GM19351 (cell line): ENCODE results near the gene SAMD8.

ENCODE experiments used
- ATAC-seq: cut with Tn5 transposase; IDR thresholded peaks from one replicate; pipeline ENCODE4 v1.9.1; 2021; ENCODE audit warnings: mild to moderate bottlenecking, moderate library complexity; ENCODE audit not compliant: unreplicated experiment

The SAMD8 gene

GRCh38 chr10:75111365-75111906, at the start of gene SAMD8:
SAMD8 (plus strand) TSS chr10:75111656; CDS start chr10:75150529, 38,873 bp downstream.
- peak; percentile 72 for ATAC-seq

DNA sequence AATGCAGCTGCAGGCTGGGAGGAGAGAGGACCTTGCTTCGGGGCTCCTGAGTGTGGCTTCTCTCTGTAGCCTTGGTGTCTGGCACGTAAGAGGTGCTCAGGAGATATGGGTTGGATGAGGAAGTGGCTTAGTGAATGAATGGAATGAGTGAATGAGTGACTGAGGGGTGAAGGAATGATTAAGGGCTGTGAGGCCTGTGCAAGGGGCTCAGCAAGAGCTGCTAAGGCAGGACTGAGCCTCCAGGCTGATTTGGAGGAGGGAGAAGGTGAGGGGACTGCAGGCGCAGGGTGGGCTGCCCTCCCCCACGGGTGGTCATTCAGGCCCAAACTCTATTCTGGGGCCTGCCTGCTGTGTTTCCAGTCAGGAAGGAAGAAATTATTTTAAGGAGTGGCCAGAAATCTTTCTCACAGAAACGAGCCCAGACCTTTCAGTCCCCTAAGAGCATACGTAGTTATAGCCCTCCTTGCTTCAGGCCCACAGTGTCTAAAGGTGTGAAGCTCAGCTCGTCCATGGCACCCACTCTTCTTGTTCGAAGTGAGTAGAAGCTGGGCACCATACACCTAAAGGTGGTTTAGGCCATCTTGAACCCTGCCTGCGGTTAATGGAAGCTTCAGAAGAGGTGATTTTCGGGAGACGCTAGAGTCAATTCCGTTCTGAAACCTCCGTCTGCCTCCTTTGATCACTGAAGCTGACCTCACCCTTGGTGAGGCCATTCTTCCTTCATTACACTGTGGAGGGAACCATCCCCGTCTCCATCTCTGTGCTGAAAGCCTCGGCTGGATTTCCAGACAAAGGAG, 49.5 kb upstream of the SAMD8 start:
- ATAC-seq: no peak

- no peak for ATAC-seq
Measured at GRCh38 chr10:75062506-75063299, 48.8 kb upstream of the SAMD8 start.

DNA sequence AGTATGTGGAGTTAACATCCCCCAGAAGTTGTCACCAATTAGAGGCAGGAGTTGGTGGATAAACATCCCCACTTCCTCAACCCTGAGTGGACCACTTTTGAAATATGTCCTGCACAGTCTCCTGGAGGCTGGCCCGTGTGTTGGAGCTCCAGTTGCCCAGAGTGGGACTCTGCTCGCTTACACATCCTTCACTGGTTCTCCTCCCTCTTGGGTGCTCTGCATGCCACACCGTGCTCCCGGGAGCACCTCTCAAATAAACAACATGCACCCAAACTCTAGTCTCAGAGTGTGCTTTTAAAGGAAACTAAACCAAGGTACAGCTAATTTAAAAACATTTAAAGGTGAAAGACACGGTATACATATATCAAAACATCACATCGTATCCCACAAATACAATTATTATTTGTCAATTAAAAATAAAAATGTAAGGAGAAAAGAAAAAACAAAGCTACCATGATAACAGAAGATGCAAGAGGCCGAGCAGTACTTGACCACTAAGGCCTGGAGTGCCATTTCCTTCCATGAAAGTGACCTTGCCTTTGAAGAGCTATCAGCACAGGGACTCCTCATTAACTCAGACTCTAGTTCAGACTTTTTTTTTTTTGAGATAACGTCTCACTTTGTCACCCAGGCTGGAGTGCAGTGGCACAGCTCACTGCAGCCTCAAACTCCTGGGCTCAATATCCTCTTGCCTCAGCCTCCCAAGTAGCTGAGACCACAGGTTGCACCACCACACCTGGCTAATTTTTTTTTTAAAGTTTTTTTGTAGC, 47.8 kb upstream of the SAMD8 start:
- ATAC-seq: no peak

DNA sequence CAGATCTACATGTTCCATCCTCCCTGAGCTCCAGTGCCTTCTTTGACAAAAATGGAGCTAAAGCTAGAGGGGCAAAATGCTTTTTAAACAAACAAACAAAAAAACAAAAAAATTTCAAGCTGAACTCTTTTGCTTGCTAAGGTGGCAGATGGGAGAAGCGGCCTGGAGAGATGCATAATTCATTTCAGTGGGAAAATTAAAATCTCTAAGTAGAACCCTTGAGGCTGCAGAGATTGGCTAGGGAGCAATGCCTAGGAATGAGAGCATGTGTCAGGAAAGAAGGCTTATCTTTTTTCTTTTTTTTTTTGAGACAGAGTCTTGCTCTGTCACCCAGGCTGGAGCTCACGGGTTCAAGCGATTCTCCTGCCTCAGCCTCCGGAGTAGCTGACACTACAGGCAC, 46.4 kb upstream of the SAMD8 start:
- no peak for ATAC-seq

GRCh38 chr10:75066271-75066670, 45.2 kb upstream of the SAMD8 start:
- no peak for ATAC-seq

- ATAC-seq: no peak
Measured at GRCh38 chr10:75067272-75067671, 44.2 kb upstream of the SAMD8 start.

DNA sequence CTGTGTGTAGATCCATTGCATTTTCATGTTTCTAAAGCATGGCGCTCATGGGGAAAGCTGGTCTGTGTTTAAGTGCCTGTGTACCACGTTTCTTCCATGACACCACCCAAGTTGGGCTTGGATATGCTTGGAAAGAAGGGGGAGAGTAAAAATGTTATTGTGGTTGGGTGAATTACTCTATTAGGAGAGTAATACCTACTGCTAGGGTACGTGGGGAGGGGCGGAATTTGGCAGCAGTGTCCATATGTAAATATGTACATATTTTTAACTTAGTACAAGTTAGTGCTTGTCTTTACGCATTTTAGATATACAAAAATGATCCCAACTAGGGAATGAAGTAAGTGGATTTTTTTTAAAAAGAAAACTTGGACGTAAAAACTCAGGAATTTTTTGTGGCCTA, 42.9 kb upstream of the SAMD8 start:
- ATAC-seq: no peak

DNA sequence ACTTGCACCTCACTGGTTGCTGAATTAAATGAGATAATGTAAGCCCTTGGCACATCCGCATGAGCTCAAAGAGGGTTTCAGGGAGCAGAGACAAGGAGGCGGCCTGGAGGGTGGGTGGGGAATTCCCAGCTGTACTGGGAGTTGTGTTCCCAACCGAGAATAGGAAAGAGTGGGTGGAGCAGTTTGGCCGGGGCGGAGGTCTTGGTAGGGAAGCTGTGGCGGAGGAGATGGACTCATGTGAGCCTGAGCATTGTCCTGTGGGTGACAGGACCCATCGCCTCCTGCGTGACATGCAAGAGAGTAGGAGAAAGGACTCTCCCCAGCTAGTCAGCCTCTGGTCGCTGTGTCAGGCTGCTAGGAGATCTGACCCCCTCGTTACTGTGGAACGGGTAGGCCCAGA, 41.0 kb upstream of the SAMD8 start:
- ATAC-seq: no peak

GRCh38 chr10:75070961-75071428, 40.5 kb upstream of the SAMD8 start:
- no peak for ATAC-seq

GRCh38 chr10:75071756-75072155, 39.7 kb upstream of the SAMD8 start:
- ATAC-seq: no peak

- no peak for ATAC-seq
Measured at GRCh38 chr10:75072727-75073126, 38.7 kb upstream of the SAMD8 start.

DNA sequence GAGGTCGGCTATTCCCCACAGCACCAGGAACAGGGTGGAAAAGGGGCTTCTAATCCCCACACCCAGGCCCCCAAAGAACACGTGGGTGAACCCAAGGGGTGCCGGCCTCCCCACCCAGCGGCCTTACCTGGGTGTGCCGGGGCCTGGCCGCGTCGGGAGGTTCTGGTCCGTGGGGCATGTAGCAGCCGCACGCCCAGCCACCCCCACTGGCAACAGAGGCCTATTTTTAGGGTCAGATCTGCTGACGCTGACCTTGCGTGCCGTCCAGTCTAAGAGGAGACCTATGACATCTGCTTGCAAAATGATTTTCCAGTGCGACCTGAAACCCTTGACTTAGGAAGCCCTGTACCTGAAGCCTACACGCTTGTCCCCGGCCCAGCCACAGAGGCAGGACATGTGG, 38.0 kb upstream of the SAMD8 start:
- ATAC-seq: no peak

DNA sequence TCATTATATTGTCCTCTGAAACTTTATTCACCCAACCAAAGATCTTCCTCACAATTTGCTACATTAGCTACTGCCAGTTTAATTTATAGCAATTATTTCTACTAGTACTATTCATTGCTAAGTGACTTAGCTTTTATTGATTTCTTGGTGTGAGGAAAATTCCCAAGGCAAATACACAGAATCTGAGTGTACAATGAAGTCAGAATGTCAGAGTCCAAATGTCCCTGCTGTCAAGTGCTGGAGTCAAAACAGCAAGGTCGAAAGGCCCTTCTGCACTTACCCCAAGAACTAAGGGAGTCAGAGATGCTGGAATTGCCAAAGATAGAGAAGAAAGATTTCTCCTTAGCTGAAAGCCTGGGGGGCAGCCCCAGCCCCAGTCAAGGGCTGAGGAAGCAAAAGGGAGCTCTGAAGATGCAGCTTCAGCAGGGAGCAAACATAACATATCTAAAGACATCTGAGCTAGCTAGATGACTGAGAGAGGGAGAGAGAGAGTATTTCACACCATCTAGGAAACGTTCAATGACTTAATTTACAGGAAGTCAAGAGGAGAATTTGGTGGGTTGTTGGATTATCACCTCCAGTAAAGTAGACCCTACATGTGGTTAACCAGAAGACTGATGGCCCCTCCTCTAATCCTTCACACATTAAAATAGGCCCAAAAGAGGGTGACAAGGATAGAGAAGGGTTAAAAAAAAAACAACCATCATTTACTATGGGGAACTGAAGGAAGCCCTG, 36.6 kb upstream of the SAMD8 start:
- ATAC-seq: no peak

GRCh38 chr10:75076348-75076747, 35.1 kb upstream of the SAMD8 start:
- ATAC-seq: no peak

DNA sequence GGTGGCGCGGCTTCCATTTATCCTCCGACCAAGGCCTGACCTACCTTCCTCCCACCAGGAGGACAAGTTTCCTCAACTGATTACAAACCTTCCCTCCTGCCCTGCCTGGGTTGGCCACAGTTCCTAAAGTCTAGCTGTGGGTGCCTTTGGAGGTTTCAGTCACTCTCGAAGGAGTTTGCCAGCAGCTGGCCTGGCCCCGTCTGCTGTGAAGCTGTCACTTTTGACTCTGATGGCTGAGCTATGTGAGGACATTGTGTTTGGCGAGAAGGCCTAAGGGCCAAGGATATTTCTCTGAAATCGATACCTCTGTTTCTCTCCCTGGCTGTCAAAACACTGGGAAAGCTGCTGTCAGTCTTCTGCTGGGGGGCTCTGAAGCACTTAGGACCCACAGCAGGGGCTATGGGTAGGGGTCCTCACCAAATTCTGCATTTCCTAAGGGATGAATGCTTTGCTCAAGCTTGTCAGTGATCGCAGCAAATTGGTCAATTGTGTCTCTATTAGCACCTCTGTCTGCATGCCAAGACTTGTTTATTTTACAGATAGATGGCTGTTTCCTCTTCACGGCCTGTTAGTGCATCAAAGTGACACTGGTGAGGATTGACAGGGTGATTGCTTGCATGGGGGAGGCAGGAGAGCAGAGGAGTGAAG, 31.9 kb upstream of the SAMD8 start:
- no peak for ATAC-seq

- no peak for ATAC-seq
Measured at GRCh38 chr10:75080554-75080953, 30.9 kb upstream of the SAMD8 start.

DNA sequence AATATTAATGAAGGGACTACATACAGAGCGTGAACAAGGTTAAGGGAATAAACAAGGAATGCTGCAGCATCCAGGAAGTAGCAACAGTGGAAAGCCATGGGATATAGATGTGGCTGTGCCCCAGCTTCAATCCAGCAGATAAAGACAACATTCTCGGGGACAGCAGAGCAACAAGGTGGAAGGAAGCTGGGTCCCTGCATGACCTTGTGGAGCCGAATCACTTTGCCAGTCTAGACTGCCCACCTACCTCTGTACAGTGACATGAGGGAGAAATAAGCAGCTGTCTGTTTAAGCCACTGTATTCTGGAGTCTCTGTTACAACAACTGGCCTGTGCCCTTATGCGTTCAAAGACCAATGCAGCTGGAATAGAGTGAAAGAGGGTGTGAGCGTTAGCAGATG, 30.1 kb upstream of the SAMD8 start:
- ATAC-seq: no peak

DNA sequence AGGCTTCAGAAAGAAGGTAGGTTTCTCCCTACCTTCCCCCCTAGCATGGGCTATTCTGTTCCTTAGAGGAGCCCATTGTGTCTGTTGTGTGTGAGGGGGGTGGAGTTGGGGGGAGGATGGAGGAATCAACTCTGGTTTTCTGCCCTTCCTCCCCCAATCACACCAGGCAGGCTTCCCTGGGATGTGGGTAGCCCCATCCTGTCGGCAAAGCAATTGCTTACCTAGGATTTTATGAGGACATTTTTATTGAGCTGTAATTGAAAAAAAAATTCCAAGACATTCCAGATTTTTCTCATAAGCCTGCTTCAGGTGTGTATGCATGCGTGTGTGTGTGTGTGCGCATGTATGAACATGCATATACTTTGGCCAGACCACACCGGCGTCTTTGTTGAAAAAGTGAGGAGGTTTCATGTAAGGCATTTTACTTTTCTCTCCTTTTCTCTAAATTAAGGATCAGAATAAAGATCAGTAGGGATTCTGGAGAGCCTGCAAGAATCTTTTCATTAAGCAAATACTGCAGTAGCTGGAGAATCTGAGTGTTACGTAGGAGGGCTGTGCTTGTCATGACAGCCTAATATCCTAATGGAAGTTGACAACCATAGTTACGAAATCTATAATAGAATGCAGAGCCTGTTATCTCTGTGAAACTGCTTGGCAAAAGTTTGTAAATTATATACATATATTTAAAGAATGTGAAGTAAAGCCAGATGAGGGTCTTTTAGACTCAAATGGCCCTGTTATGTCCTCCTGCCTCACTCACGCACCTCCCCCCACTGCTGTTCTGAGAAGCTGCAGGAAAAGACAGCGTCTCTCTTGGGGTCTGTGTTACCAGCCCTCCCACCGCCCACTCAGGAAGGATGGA, 27.3 kb upstream of the SAMD8 start:
- no peak for ATAC-seq
